ENCODE data around the gene NOS1AP.
"Not testable (repeated sequence)": the region's sequence is repeated elsewhere in the genome, so short reads cannot be mapped to it uniquely, and the experiment has no call there.

Gene NOS1AP

GRCh38 chr1:162197615-162198421, 128.3 kb downstream of the NOS1AP start:
- no peak for DNase-seq

GRCh38 chr1:162200096-162200847, 130.8 kb downstream of the NOS1AP start:
- DNase-seq: no peak

- DNase-seq: not testable (repeated sequence)
Observed at GRCh38 chr1:162201062-162201461, 131.6 kb downstream of the NOS1AP start.

- DNase-seq: no peak
Observed at GRCh38 chr1:162204129-162204822, 134.8 kb downstream of the NOS1AP start.

- no peak for DNase-seq
Observed at GRCh38 chr1:162204823-162205155, 135.3 kb downstream of the NOS1AP start.

- no peak for DNase-seq
Observed at GRCh38 chr1:162206300-162206699, 136.8 kb downstream of the NOS1AP start.

- DNase-seq: no peak
Observed at GRCh38 chr1:162206749-162207635, 137.5 kb downstream of the NOS1AP start.

GRCh38 chr1:162207862-162208261, 138.4 kb downstream of the NOS1AP start:
- DNase-seq: no peak

GRCh38 chr1:162210196-162210595, 140.7 kb downstream of the NOS1AP start:
- DNase-seq: no peak

- no peak for DNase-seq
Observed at GRCh38 chr1:162212713-162213112, 143.2 kb downstream of the NOS1AP start.

- DNase-seq: no peak
Observed at GRCh38 chr1:162213281-162213912, 143.9 kb downstream of the NOS1AP start.

GRCh38 chr1:162214202-162214601, 144.7 kb downstream of the NOS1AP start:
- DNase-seq: no peak

- no peak for DNase-seq
Observed at GRCh38 chr1:162215902-162216301, 146.4 kb downstream of the NOS1AP start.

- DNase-seq: no peak
Observed at GRCh38 chr1:162216604-162217003, 147.1 kb downstream of the NOS1AP start.

GRCh38 chr1:162217706-162218105, 148.2 kb downstream of the NOS1AP start:
- no peak for DNase-seq

- DNase-seq: no peak
Observed at GRCh38 chr1:162218546-162218945, 149.1 kb downstream of the NOS1AP start.

- DNase-seq: no peak
Observed at GRCh38 chr1:162218975-162219374, 149.5 kb downstream of the NOS1AP start.

GRCh38 chr1:162219461-162219860, 150.0 kb downstream of the NOS1AP start:
- no peak for DNase-seq

- DNase-seq: no peak
Observed at GRCh38 chr1:162220009-162220539, 150.6 kb downstream of the NOS1AP start.

- no peak for DNase-seq
Observed at GRCh38 chr1:162222014-162222413, 152.5 kb downstream of the NOS1AP start.

- no peak for DNase-seq
Observed at GRCh38 chr1:162222730-162223129, 153.2 kb downstream of the NOS1AP start.

GRCh38 chr1:162223488-162223887, 154.0 kb downstream of the NOS1AP start:
- DNase-seq: no peak
